GM23248 (cell line): ENCODE measurements around the gene CDR2L.

Experiments
- EZH2 ChIP-seq: fragments of 200-600 bp; sonication (generic); IDR thresholded peaks from 2 replicates; pipeline ENCODE4 v1.6.1; 2018; ENCODE audit warnings: antibody characterized with exemption, mild to moderate bottlenecking; ENCODE audit not compliant: insufficient read depth, poor library complexity, severe bottlenecking
- EZH2phosphoT487 ChIP-seq: fragments of 200-600 bp; sonication (generic); IDR thresholded peaks from 2 replicates; pipeline ENCODE4 v1.6.1; 2018; ENCODE audit warnings: antibody characterized with exemption, moderate library complexity, mild to moderate bottlenecking, low read depth; ENCODE audit not compliant: insufficient read depth

- TF ChIP-seq EZH2 (no peak), EZH2phosphoT487 (no peak)
These were observed 16.9 kb downstream of the CDR2L start for GRCh38 chr17:75004371-75004770.
